CD4-positive, alpha-beta T cell treated with Interleukin-2 at 100 ng/mL for 4 hours (primary cell): ENCODE results near the gene PFKFB4.

Experiments used
- DNase-seq: peaks from one replicate; pipeline ENCODE4 v3.0.0-alpha.2; 2020; ENCODE audit warnings: low spot score

Gene PFKFB4

DNA sequence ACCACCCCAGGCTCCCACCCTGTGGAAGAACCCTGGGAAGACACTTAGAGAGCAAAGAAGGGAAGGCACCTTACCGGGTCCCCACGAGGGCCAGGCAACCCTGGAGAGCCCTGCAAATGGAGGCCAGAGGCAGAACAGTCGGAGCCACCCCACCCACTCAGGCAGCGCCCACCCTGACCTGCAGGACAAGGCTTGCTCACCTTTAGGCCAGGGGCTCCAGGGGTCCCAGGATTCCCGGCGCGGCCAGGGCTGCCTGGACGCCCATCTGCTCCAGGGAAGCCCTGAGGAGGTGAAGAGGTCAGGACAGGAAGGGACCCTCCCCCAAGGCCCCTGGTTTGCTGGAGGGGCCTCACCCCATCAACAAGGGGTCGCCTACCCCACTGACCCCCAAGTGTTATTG, 28.2 kb upstream of the PFKFB4 start:
- no peak for DNase-seq

DNA sequence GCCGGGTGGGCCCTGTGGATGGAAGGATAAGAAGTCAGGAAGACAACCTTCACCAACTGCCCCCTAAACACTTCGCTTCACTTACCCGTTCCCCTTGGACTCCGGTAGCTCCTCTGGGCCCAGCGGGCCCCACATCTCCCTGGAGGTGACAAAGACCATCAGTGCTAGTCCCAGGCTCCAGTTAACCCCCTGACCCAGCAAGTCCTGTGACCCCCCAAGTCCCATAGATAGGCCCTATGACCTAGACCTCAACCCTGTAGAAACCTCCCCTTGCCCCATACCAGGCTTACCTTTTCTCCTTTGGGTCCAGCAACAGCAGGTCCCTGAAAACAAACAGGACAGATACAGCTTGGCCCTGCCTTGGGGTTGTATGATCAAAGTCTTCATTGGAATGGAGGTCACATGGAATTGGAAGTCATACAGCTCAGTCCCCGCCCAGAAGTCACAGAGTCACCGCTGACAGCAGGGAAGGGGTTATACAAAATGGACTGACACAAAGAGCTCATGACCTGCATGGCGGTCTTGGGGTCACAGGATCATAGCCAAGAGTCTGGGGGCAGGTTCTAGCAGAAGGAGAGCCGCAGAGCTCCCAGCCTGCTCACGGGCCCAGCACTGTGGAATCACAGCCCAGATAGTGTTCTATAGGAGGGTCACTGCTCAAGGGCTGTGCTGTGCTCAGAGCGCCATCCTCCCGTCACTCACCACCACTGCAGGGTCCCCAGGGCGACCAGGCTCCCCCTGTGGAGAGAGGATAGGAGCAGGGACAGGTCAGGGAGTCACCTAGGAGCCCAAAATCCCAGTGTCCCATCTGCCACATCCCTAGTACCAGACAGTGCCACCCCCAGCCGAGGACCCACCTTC, 25.2 kb upstream of the PFKFB4 start:
- no peak for DNase-seq

DNA sequence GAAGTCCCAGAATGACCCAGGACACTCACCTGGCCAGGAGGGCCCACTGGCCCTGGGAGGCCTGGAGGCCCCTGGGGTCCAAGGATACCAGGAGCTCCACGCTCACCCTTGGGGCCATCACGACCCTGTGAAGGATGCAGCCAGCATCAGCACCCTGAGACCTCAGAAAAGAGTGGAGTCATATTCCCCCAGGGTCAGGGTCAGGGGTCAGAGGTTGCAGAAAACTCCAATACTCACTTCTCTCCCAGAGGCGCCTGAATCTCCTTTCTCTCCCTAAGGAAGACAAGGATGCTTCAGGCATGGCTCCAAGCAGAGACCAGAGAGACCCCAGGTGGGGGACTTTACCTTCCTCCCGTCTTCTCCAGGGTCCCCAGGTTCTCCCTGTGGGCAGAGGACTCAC, 20.0 kb upstream of the PFKFB4 start:
- no peak for DNase-seq

DNA sequence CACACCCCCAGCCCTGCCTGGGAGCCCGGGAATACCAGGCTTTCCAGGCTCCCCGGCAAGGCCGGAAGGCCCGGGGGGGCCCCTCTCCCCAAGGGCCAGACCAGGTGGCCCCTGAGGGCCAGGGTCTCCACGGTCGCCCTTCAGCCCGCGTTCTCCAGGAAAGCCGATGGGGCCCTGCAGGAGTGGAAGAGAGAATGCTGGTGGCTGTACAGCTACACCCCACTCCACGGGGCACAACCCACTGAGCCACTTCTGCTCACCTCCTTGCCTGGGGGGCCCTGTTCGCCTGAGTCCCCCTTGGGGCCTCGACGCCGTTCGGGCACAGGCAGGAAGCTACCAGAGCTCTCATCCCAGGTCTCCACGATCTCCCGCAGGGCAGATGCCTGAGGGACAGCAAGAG, 18.8 kb upstream of the PFKFB4 start:
- no peak for DNase-seq

DNA sequence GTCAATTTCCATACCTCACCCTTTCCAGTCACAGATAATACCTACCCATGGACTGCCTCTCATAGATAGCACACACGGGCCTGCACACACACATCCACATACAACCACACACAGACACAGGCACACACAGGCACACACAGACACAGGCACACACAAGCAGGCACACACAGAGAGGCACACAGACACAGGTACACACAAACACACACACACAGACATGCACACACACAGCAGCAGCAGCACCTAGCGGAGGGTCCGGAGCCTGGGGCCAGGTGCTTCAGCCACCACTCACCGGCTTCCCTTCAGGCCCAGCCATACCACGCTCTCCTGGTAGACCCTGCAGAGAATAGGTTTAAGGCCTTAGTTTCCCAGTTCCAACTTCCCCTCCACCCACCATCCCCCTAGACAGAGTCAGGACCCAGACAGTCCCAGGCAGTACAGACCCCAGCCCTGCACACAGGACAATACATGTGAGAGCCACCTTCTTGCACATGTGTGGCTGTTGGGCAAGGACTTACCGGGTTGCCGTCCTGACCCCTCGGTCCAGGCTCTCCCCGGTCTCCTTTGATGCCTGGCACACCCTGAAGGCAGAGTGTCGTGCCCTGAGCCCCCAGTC, 17.5 kb upstream of the PFKFB4 start:
- DNase-seq: no peak

DNA sequence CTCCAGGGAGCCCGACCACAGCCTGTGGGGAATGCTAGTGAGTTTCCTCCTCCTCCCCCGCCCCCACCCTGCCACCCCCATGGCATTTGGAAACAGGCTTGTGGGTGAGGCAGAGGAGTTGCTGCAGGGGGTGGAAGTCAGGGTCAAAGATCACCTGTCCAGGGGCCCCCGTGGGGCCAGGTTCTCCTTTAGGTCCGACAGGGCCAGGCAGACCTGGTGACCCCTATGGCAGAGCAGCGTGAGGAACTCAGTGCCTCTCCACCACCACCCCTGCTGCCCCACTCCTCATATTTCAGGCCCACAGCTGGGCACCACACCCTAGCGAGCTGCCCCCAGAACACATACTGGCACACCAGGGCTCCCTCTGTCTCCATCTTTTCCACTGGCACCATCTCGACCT, 15.9 kb upstream of the PFKFB4 start:
- no peak for DNase-seq

DNA sequence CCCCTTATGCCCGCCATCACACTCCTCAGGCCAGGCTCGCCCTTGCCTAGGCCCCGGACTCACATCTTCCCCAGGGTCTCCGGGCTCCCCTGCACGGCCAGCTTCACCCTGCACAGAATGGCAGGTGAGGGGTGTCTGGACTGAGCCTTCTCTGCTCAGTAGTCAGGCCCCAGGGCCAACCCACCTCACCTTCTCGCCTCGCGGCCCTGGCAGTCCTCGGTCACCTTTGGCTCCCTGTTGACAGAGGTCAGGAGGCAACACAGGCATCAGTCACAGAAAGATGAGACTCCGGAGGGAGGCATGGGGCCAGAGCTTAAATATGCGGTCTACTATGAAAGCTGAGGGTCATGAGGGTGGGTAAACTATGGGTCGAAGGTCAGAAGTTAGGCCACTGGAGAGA, 15.3 kb upstream of the PFKFB4 start:
- no peak for DNase-seq

DNA sequence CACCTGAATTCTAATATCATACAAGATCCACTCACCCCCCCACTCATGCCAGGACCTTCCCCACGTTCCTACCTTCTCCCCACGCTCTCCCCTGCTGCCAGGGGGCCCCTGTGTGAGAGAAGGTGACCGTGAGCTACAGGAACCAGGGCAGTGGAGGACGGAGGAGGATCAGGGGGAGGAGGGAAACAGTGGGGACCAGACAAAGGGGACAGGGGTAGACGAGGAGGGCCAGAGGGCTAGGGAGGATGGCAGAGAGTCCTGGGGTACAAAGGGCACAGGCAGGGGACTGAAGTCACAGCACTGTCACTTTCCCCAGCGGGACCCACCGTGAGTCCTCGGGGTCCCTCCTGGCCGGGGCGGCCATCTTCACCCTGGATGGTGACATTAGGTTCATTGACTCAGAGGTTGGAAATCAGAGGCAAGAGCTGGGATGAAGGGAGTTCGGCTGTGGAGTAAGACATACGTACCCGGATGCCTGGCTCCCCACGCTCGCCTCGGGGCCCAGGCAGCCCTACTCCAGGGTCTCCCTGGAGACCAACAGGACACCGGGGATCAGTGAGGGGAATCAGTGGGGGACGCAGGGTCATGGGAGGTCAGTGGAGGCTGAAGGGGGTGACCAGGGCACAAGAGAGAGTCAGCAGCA, 13.3 kb upstream of the PFKFB4 start:
- no peak for DNase-seq

DNA sequence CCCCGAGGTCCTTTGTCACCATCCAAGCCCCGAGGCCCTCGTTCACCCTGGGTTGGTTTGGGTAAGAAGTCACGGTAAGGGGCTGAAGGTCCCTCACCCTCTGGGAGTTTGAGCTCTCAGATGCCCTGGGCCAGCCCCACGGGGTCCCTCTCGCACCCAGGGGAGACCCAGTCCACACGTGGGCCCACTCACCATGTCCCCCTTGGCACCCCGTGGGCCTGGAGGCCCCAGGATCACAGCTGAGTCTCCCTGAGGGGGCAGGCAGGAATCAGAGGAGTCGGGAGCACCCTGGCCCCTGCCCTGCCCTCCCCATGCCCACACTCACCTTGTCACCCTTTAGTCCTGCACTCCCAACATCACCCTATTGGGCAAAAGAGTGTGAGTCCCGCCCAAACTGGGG, 12.8 kb upstream of the PFKFB4 start:
- DNase-seq: no peak

DNA sequence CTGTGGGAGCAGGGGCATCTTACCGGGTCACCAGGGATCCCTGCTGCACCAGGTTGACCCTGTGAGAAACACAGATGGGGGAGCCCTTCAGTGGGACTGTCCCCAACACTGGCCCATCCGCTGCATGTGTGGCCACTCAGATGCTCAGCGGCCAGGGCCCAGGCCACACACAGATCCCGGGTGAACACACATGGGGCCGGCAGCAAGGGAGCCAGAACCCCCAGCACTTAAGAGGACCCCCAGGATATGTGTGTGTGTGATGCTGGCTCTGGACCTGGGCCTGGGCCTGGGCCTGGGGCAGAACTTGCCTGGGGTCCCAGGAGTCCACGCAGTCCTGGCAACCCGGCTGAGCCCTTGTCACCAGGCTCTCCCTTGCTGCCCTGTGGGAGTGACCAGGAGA, 11.9 kb upstream of the PFKFB4 start:
- no peak for DNase-seq

DNA sequence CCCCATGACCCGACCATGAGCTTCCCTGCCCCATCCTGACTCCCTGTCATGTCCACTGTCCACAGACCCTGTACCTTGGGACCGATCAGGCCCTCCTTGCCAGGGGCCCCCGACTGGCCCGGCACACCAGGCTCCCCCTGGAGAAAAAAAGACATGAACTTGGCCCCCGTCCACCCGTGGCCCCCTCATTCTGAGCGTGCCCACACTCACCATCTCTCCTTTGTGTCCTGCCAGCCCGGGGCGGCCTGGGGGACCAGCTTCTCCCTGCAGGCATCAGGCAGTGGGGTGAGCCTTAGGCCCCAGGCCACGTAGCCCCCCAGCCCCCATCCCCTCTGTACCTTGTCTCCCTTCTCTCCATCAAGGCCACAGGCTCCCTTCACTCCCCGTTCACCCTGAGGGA, 10.9 kb upstream of the PFKFB4 start:
- no peak for DNase-seq

DNA sequence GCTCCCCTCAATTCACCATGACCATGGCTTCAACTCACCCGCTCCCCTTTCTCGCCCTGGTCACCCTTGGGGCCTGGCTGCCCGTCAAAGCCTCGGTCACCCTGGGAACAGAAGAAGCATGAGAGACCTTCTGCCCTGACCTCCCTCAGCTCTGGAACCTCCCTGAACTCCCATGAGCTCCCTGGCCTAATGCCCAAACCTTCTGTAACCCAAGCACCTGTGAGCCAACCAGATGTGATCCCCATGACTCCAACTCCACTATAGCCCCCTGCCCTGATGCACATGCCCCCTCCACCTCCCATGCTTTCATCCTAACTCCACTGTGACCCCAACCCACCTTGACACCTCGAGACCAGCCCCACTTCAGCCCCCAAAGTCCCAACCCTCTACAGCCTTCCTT, 10.5 kb upstream of the PFKFB4 start:
- DNase-seq: no peak

DNA sequence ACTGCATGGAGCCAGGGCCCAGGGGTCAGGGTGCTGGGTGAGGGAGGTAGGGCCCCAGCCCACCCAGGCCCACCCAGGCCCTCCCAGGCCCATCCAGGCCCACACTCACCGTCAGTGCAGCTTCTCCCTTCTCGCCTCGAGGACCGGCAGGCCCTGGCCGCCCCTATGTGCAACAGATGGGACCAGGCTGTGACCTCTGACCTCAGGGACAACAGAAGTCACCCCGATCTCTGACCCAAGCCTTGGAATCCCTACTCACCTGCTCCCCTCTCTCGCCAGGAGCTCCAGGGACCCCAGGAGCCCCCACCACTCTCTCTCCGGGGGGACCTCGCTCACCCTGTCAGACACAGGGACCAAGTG, 9.8 kb upstream of the PFKFB4 start:
- no peak for DNase-seq

DNA sequence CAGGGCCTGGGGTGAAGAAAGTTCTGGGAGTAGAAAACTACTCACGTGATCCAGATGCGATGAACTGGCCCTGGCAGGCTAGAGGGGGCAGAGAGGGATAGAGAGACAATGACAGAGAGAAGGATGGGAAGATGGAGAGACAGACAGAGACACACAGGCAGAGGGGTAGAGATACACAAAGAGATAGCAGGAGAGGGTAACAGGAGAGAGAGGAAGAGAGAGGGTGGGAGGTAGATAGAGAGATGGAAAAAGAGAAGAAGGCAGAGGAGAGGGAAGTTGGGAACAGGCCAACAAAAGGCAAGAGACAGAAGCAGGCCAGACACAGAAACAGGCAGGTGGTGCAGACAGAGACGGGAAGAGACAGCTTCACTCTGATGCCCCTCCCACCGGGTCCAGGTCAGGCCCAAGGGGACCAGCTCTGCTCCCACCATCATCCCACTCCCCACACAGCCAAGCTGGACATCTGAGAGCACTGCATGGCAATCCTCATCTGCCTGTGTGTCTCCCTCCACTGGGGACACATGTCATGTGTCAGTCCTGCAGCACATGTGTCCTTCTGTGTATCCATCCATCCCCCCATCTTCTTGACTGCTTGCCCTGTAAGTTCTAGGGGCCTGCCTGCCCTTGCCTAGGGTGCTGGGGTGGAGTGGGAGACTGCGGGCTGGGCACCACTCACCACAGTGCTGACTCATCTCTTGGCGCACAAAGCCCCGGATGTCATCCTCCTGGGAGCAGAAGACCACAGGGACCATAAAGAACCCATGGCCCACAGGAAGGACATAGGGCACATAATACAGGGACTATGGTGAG, 9.2 kb upstream of the PFKFB4 start:
- peak; percentile 3 for DNase-seq

DNA sequence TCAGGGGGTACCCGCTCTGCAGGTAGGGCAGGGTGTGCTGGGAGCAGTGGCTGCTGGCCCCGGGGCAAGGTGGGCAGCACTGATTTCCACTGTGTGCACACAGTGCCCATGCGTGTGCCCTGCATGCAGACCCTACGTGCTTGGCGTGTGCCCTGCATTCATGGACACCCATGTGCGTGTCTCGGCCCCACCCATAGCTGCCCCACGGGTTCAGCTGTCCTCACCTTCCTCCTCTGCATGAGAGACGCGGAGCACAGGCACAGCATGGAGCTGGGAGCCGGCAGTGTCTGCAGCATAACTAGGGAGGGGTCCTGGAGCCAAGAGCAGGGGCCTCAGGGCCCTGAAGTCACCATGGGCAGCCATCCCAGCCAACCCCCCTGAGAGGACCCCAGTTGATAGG, 8.6 kb upstream of the PFKFB4 start:
- DNase-seq: no peak

DNA sequence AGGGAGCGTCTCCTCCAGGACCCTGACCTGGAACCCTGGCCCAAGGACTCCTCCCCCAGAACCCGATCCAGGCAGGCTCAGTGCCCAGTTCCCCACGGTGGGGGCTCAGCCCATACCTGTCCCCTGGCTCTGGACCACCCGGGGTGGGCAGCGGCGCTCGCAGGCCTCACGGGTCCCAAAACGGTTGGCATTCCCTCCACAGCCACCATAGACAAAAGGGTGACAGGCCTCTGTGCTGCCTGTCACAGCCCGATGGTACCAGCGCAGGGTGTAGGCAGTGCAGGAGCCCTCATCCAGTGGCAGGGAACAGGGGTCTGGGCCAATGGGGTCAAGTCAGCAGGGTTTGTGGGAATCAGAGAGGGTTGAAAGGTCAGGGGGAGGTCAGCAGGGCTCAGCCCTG, 8.1 kb upstream of the PFKFB4 start:
- DNase-seq: no peak

DNA sequence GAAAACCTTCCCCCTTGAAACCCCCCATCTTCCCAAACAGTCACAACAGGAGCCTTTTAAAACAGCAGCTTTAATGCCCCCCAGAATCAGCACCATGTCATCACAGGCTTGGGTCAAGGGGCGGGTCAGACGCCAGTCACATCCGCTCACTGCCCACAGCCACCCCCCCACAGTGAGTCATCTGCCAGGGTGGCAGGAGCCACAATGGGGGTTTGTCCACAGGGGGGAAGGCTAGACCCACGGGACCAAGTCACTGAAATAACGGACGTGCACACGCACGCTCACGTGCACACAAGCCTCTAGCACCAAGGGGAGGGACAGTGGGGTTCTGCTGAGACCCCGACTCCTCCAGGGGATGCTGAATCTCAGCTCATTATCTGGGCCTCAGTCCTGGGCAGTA, 7.4 kb upstream of the PFKFB4 start:
- peak; percentile 60 for DNase-seq

DNA sequence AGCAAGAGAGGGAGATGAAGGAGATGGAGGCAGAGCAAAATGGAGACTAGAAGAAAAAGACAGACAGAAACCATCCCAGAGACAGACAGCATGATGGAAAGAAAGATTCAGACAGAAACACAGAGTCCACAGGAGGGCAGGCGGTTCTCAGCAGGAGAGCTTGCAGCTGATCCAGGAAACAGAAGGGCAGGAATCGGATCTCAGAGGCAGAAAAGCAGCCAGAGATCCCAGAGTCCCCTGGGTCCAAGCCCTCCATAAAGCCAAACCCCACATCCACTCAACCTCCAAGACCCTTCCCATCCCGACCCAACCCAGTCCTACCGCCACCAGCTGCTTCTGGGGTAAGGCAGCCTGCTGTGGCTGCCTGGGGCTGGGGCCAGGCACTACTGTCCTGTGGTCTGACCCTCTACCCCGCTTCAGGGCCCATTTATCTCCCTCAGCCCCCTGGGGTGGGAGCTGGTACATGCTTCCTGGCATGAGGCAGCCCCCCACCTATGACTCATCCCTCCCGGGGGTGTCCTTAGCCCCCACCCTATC, 6.8 kb upstream of the PFKFB4 start, which contains the start of gene UCN2:
TSS of gene UCN2 (minus strand) at position 400 of the 537 bp plus-strand sequence. CDS start 657 bp downstream, outside the sequence.
- DNase-seq: no peak

DNA sequence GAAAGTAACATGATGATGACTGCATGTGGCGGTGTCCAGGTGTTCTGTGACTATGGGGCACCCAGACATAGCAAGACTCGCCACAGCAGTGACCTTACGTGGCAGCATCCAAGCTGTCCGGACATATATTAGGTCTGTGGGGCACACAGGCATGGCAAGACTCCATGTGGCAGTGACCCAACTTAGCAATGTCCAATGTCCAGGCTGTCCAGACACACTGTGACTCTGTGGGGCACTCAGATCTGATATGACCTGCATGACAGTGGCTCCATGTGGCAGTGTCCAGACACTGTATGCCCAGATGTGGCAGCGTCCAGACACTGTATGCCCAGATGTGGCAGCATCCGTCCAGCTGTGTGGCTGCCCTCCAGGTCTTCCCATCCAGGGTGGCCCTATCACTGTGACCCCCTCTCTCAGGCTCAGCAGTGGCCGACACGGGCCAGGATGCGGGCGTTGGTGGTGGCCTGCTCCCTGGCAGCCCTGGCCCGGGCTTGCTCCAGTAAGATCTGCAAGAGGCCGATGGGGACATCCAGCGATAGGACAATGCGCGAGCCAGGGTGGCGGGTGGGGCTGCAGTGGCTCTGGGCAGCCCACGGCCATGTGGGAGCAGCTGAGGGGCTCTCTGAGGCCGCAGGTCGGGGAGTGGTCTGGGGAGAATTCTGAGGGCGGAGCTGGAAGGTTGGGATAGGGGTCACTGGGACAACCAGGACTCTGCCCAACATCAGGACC, 5.9 kb upstream of the PFKFB4 start:
- DNase-seq: no peak

DNA sequence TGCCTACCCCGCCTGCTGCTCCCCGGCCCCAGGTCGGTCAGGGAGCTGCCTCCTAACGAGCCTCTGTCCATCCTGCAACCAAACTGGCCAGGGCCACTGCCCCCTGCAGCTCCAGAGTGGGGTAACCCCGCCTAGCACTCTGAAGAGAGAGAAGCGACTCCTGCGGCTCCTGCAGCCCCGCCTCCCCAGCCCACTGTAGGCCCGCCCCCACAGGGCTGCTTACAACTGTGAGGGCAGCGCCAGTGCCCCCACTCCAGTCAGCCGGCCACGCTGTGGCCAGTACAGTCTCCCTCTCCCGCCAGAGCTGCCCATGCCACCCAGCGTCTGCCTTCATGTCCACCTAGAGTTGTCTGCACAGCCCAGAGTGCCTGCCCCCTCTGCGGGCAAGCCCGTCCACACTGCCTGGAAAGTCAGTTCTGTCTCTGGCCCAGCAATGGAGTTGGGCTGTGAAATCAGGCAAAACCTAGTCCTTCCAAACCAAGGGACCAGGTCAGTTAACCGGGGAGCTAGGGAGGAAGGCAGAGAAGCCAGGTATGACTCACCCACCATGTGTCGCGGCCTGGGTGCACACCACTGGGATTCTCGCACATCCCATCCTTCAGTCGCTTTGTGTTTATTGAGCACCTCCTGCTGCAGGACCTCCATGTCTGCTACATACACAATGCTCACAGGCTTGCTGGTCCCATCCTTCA, 4.6 kb upstream of the PFKFB4 start:
- DNase-seq: no peak

DNA sequence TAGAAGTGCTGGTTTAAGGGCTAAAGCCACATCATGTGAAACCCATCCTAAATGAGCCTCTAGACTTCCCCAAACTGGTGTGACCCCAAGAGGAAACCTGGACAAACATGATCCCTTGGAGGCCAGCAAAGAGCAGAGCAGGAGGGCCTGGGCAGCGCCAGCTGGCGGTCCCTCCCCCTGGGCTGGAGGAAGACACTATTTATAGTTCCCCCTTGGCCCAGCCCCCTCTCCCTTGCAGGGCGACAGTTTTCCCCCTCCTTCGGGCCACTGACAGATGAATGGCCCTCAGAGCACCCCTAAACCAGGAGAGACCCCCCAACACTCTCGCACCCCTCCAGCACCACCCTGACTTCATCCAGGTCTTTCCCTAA, 4.0 kb upstream of the PFKFB4 start:
- no peak for DNase-seq
